K562 (cell line): Measurements from ENCODE around the gene MED15. TPM values are rescaled to one million over a fixed set of nuclear protein-coding genes. Genes with fewer than 3 reads are reported as not detected.

Source experiments
- EP300 ChIP-seq: IDR thresholded peaks from 2 replicates; pipeline ENCODE4 v1.6.1; 2012; ENCODE audit warnings: low read length, improper control_type of control experiment
- GABPB1 ChIP-seq: sonication (generic); formaldehyde crosslinking; IDR thresholded peaks from 2 replicates; pipeline ENCODE4 v1.8.0; 2022; ENCODE audit warnings: mild to moderate bottlenecking, missing genetic modification reagents
- GATAD2A ChIP-seq: fragments of 450-650 bp; IDR thresholded peaks from 2 replicates; pipeline ENCODE4 v1.6.1; 2017
- HSF4 ChIP-seq: fragments of 250-450 bp; sonication (Bioruptor Pico); IDR thresholded peaks from 2 replicates; pipeline ENCODE4 v2.1.2; 2022; ENCODE audit warnings: mild to moderate bottlenecking, moderate library complexity, borderline replicate concordance
- KDM5B ChIP-seq: fragments of 200-600 bp; sonication (generic); IDR thresholded peaks from 2 replicates; pipeline ENCODE4 v1.6.1; 2012; ENCODE audit warnings: low read depth, mild to moderate bottlenecking, moderate library complexity, low read length, control low read depth, inconsistent platforms; ENCODE audit not compliant: insufficient replicate concordance
- POLR2AphosphoS5 ChIP-seq: IDR thresholded peaks from 2 replicates; pipeline ENCODE4 v1.6.1; 2011; ENCODE audit warnings: mild to moderate bottlenecking, low read depth, low read length, moderate library complexity; ENCODE audit not compliant: control insufficient read depth, insufficient read depth
- PYGO2 ChIP-seq: fragments of 450-650 bp; IDR thresholded peaks from 2 replicates; pipeline ENCODE4 v1.6.1; 2016; ENCODE audit warnings: mild to moderate bottlenecking, missing genetic modification characterization, moderate library complexity, missing compliant biosample characterization
- SOX6 ChIP-seq: fragments of 450-650 bp; IDR thresholded peaks from 2 replicates; pipeline ENCODE4 v1.6.1; 2014; ENCODE audit warnings: mild to moderate bottlenecking
- SRSF1 ChIP-seq: fragments of 200-400 bp; formaldehyde crosslinking; IDR thresholded peaks from 2 replicates; pipeline ENCODE4 v1.6.1; 2017; ENCODE audit warnings: mild to moderate bottlenecking, low read depth, low read length, moderate library complexity
- TCF7L2 ChIP-seq: fragments of 150-350 bp; IDR thresholded peaks from 2 replicates; pipeline ENCODE4 v1.6.1; 2016; ENCODE audit warnings: low read depth, mild to moderate bottlenecking, low read length, moderate library complexity
- THRB ChIP-seq: fragments of 450-650 bp; formaldehyde crosslinking; conservative IDR thresholded peaks from 2 replicates; pipeline ENCODE4 v1.4.0; 2022; ENCODE audit warnings: mild to moderate bottlenecking, missing genetic modification characterization
- ZKSCAN8 ChIP-seq: fragments of 200-800 bp; sonication (Bioruptor generic); IDR thresholded peaks from 2 replicates; pipeline ENCODE4 v1.6.1; 2016; ENCODE audit warnings: missing genetic modification characterization, missing compliant biosample characterization
- ZNF133 ChIP-seq: fragments of 250-450 bp; sonication (Bioruptor Pico); IDR thresholded peaks from 2 replicates; pipeline ENCODE4 v1.4.0; 2020; ENCODE audit warnings: mild to moderate bottlenecking
- ZNF197 ChIP-seq: fragments of 200-800 bp; sonication (Bioruptor generic); IDR thresholded peaks from 2 replicates; pipeline ENCODE4 v1.6.1; 2016; ENCODE audit warnings: low read depth, missing genetic modification characterization, missing compliant biosample characterization
- ZNF253 ChIP-seq: fragments of 250-450 bp; sonication (Bioruptor Pico); conservative IDR thresholded peaks from 2 replicates; pipeline ENCODE4 v1.6.1; 2021; ENCODE audit warnings: mild to moderate bottlenecking
- ZNF324 ChIP-seq: fragments of 250-450 bp; sonication (Bioruptor Pico); IDR thresholded peaks from 2 replicates; pipeline ENCODE4 v1.4.0; 2020; ENCODE audit warnings: mild to moderate bottlenecking
- ZNF408 ChIP-seq: fragments of 250-450 bp; sonication (Bioruptor Pico); IDR thresholded peaks from 2 replicates; pipeline ENCODE4 v1.4.0; 2020; ENCODE audit warnings: low read depth, mild to moderate bottlenecking, moderate library complexity
- ZNF592 ChIP-seq: fragments of 450-650 bp; IDR thresholded peaks from 2 replicates; pipeline ENCODE4 v1.6.1; 2017; ENCODE audit warnings: antibody characterized with exemption, mild to moderate bottlenecking
- ZNF695 ChIP-seq: fragments of 450-650 bp; formaldehyde crosslinking; IDR thresholded peaks from 2 replicates; pipeline ENCODE4 v1.4.0; 2020; ENCODE audit warnings: mild to moderate bottlenecking, moderate library complexity
- ZNF75A ChIP-seq: fragments of 450-650 bp; formaldehyde crosslinking; IDR thresholded peaks from 2 replicates; pipeline ENCODE4 v1.4.0; 2020; ENCODE audit warnings: mild to moderate bottlenecking
- polyA plus RNA-seq, 8 experiments: library from polyadenylated mRNA; depleted of rRNA in 4 of 8; stranded (reverse) in 5 of 8; unstranded in 3 of 8; fragments of >200 nt; fragmentation: Nextera tagmentation in 2 of 8; fragmentation: Illumina TruSeq in 1 of 8; extraction: Ambion mirVana in 2 of 8; extraction: Trizol in 1 of 8; gene quantifications; 2 replicates each; pipeline versions ENCODE4 v1.2.1 to v1.2.3, GENCODE V29; 2011 to 2014; ENCODE audit warnings: inconsistent platforms in 1 of 8, missing spikeins in 1 of 8
- total RNA-seq, 7 experiments: library from RNA; depleted of rRNA in 6 of 7; stranded (reverse); fragments of >200 nt in 6 of 7; fragmentation: Illumina TruSeq in 2 of 7; extraction: Trizol in 2 of 7; gene quantifications; 2 replicates each; pipeline versions ENCODE4 v1.2.1 to v1.2.3, GENCODE V29; 2011 to 2021; ENCODE audit warnings: low replicate concordance in 1 of 7
- TF ChIP-seq, protein P1 (sequence below), 2 experiments: fragments of 450-650 bp in 1 of 2; sonication (generic) in 1 of 2; formaldehyde crosslinking in 1 of 2; IDR thresholded peaks in 1 of 2; conservative IDR thresholded peaks in 1 of 2; 2 replicates each; pipeline versions ENCODE4 v1.6.1 to v1.8.1; 2016 to 2023; ENCODE audit warnings: mild to moderate bottlenecking in 2 of 2, moderate library complexity in 2 of 2, inconsistent platforms in 1 of 2, missing genetic modification reagents in 1 of 2

Gene MED15
- total and polyA plus RNA-seq, 9 of the 15 experiments (the other 6 are each of a cell fraction or from before 2014, with no cell fraction given) = 4.0 to 271 (median 60.1) TPM

DNA sequence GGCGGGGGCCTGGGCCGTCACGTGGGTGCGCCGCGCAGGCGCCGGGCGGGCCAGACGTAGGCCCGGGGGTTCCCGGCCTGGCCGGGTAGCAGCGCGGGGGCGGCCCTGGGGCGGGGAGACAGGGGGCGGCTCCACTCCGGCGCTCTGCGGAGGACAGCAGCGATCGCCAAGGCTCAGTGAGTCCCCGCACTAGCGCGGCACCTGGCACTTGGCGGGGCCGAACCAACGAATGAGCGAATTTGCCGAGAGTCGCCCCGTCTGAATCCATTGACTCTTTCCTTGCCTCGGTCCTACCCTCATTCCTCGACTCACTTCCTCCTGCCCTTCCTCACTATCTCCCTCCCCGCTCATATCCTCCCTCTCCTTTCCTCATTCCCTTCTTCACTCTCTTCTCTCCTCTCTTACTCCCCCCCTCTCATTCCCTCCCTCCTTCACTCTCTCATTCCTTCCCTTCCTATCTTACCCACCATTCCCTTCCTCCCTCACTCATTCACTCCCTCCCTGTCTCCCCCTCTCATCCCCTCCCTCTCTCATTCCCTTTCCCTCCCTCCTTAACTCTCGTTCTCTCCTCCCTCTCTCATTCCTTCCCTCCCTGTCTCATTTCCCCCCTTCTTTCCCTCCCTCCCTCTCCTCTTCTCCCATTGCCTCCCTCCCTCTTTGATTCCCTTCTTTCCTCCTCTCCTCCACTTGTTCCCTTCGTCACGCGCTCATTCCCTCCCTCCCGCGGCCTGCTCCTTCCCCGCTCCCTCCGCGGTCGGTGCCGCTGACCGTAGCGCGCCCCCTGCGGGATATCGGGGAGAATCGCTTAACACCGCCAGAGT lies 11.3 kb upstream of the MED15 start (continued):
- TF ChIP-seq ZNF592 (no peak), ZNF133 (CRISPR knock-in tag) (peak; percentile 87; the same call in 1 of the 2 replicates), TCF7L2 (0 out of 2 replicates have a peak, but pooled peaks have one; percentile 15), ZNF253 (CRISPR knock-in tag) (peak; percentile 91; the same call in 1 of the 2 replicates), ZNF408 (CRISPR knock-in tag) (no peak), POLR2AphosphoS5 (peak; percentile 17; the same call in 1 of the 2 replicates), ZNF324 (CRISPR knock-in tag) (peak; percentile 75; the same call in 1 of the 2 replicates), HSF4 (CRISPR knock-in tag) (no peak), SOX6 (no peak), GATAD2A (no peak), ZKSCAN8 (no peak), PYGO2 (tag) (no peak), THRB (CRISPR knock-in tag) (peak; percentile 100), EP300 (peak; percentile 77), KDM5B (peak; percentile 98), ZNF695 (CRISPR knock-in tag) (peak; percentile 90), ZNF75A (CRISPR knock-in tag) (0 out of 2 replicates have a peak, but pooled peaks have one; percentile 61), GABPB1 (CRISPR knock-in tag) (no peak), SRSF1 (no peak), ZNF197 (CRISPR knock-in tag) (no peak)
- TF ChIP-seq, protein P1, sequence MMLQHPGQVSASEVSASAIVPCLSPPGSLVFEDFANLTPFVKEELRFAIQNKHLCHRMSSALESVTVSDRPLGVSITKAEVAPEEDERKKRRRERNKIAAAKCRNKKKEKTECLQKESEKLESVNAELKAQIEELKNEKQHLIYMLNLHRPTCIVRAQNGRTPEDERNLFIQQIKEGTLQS (IDR thresholded peaks at IDR 0.05) = no peak
- TF ChIP-seq, protein P1 (CRISPR knock-in tag; conservative IDR thresholded peaks at IDR 0.05) = peak; percentile 22; the same call in 1 of the 2 replicates
